Kidney (tissue), 14 donors: Measurements from ENCODE around the gene EIF1AY. TPM values are rescaled to one million over a fixed set of nuclear protein-coding genes. Genes with fewer than 3 reads are reported as not detected.
"Not testable (repeated sequence)": the region's sequence is repeated elsewhere in the genome, so short reads cannot be mapped to it uniquely, and the experiment has no call there.

Source experiments
- DNase-seq, 5 donors: peaks; one replicate each; pipeline ENCODE4 v3.0.0-alpha.2; 2013 to 2020
- FAIRE-seq: peaks from 2 replicates; lab custom pipeline; 2012; peaks lifted over from hg19 to GRCh38; lab: Jason Lieb, UNC
- H3K27ac ChIP-seq, 2 donors: one replicate each; pipeline ENCODE4 v1.7.0; 2013; ENCODE audit warnings: low read depth in 2 of 2, low read length in 2 of 2, inconsistent platforms in 1 of 2
- H3K27me3 ChIP-seq: one replicate; pipeline ENCODE4 v1.7.1; 2013; ENCODE audit warnings: low read length, inconsistent platforms; ENCODE audit not compliant: control insufficient read depth, insufficient read depth
- H3K36me3 ChIP-seq, 3 donors: one replicate each; pipeline versions ENCODE4 v1.7.0 to v1.7.1; 2013; ENCODE audit warnings: low read length in 3 of 3, control low read depth in 1 of 3, inconsistent platforms in 1 of 3; ENCODE audit not compliant: insufficient read depth in 3 of 3, control insufficient read depth in 2 of 3
- H3K4me1 ChIP-seq, 3 donors: one replicate each; pipeline versions ENCODE4 v1.7.0 to v1.7.1; 2013; ENCODE audit warnings: low read length in 3 of 3, inconsistent platforms in 1 of 3, low read depth in 1 of 3; ENCODE audit not compliant: control insufficient read depth in 2 of 3, insufficient read depth in 2 of 3
- H3K4me3 ChIP-seq, 3 donors: one replicate each; pipeline versions ENCODE4 v1.7.0 to v1.8.1; 2013; ENCODE audit warnings: low read length in 3 of 3, control low read depth in 1 of 3, inconsistent platforms in 1 of 3
- H3K9ac ChIP-seq, 3 donors: one replicate each; pipeline versions ENCODE4 v1.7.0 to v1.7.1; 2013; ENCODE audit warnings: low read length in 3 of 3, control low read depth in 1 of 3, inconsistent platforms in 1 of 3
- H3K9me3 ChIP-seq, 3 donors: one replicate each; pipeline versions ENCODE4 v1.7.0 to v1.7.1; 2013; ENCODE audit warnings: low read length in 3 of 3, control low read depth in 1 of 3, inconsistent platforms in 1 of 3; ENCODE audit not compliant: control insufficient read depth in 2 of 3, insufficient read depth in 1 of 3
- intact Hi-C: fragments of 100-400 bp; cut with DNase I; formaldehyde crosslinking; loops from one replicate; pipeline ENCODE4 v1.11.1; 2022
- polyA plus RNA-seq: library from polyadenylated mRNA; stranded (reverse); fragments of 350-450 nt; fragmentation: Illumina TruSeq; extraction: RNeasy Lipid Tissue Mini Kit (QIAGEN cat#74804); gene quantifications from one replicate; pipeline ENCODE4 v1.2.3, GENCODE V29; 2014; ENCODE audit warnings: low read depth, low replicate concordance; ENCODE audit not compliant: insufficient read depth
- total RNA-seq: library from RNA; stranded (reverse); fragmentation: NEBNext Ultra II Directional; extraction: Animal tissue kit (Norgen Biotek cat#: 25700); gene quantifications from one replicate; pipeline ENCODE4 v1.2.1, GENCODE V29; 2021
- TF ChIP-seq, protein P1 (sequence below): IDR thresholded peaks from 3 replicates; pipeline ENCODE4 v1.5.1; 2012; ENCODE audit warnings: mild to moderate bottlenecking, moderate library complexity, borderline replicate concordance; ENCODE audit not compliant: insufficient read depth; ENCODE audit errors: extremely low read depth
- donor health status: control.
- donor health status: control.
- donor health status: control.
- donor health status: control.
- donor health status: control.
- donor health status: DM: yes; HTN: yes; CAD: no.
- donor health status: Normal renal cell carcinoma (clear cell type).

EIF1AY gene
- total and polyA plus RNA-seq, 2 donors from 2014 or later = 71.3 TPM; not detected in 1

DNA sequence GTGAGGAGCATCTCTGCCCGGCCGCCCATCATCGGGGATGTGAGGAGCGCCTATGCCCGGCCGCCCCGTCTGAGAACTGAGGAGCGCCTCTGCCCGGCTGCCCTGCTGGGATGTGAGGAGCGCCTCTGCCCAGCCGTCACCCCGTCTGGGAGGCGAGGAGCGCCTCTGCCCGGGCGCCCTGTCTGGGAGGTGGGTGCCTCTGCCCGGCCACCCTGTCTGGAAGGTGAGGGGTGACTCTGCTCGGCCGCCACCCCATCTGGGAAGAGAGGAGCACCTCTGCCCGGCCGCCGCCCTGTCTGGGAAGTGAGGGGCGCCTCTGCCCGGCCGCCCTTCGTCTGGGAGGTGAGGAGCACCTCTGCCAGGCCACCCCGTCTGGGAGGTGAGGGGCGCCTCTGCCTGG, 23.7 kb upstream of the EIF1AY start:
- H3K27me3 ChIP-seq = no peaks in the 10 kb centered on the region
- no peak for FAIRE-seq
- no peaks in the 10 kb centered on the region for H3K36me3 ChIP-seq
- intact Hi-C loops = no loop called here
- DNase-seq = no peak
- no peak overlapping the region for H3K9ac ChIP-seq
- no peak overlapping the region for H3K27ac ChIP-seq
- no peaks in the 10 kb centered on the region for H3K4me1 ChIP-seq
- H3K4me3 ChIP-seq = no peak overlapping the region
- H3K9me3 ChIP-seq = no peaks in the 10 kb centered on the region
- TF ChIP-seq, protein P1, sequence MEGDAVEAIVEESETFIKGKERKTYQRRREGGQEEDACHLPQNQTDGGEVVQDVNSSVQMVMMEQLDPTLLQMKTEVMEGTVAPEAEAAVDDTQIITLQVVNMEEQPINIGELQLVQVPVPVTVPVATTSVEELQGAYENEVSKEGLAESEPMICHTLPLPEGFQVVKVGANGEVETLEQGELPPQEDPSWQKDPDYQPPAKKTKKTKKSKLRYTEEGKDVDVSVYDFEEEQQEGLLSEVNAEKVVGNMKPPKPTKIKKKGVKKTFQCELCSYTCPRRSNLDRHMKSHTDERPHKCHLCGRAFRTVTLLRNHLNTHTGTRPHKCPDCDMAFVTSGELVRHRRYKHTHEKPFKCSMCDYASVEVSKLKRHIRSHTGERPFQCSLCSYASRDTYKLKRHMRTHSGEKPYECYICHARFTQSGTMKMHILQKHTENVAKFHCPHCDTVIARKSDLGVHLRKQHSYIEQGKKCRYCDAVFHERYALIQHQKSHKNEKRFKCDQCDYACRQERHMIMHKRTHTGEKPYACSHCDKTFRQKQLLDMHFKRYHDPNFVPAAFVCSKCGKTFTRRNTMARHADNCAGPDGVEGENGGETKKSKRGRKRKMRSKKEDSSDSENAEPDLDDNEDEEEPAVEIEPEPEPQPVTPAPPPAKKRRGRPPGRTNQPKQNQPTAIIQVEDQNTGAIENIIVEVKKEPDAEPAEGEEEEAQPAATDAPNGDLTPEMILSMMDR = no peak

DNA sequence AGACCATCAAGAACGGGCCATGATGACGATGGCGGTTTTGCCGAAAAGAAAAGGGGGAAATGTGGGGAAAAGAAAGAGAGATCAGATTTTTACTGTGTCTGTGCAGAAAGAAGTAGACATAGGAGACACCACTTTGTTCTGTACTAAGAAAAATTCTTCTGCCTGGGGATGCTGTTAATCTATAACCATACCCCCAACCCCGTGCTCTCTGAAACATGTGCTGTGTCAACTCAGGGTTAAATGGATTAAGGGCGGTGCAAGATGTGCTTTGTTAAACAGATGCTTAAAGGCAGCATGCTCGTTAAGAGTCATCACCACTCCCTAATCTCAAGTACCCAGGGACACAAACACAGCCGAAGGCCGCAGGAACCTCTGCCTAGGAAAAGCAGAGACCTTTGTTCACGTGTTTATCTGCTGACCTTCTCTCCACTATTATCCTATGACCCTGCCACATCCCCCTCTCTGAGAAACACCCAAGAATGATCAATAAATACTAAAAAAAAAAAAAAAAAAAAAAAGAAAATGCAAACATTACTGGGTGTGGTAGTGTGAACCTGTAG, 22.7 kb upstream of the EIF1AY start:
- H3K9me3 ChIP-seq, intact Hi-C loops, H3K27me3 ChIP-seq, H3K4me3 ChIP-seq, H3K4me1 ChIP-seq, H3K9ac ChIP-seq, H3K36me3 ChIP-seq, H3K27ac ChIP-seq, DNase-seq, FAIRE-seq: not testable (repeated sequence)

DNA sequence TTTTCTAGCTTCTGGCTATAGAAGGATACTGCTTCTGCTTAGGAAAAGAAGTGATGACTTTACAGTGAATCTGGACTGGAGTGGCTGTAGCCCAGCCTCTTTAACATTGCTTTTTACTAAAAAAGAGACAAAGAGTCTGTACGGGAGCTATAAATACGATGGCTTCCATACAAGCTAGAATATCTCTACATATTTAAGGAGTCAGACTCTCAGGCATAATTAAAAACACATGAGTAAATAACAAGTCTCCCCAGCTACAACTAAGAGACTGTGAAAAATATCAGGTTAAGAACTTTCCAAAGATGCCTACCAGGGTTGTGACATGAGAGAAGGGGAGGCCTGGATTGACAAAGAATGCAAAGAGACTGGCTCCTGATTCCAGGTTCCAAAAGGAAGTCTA, 19.8 kb upstream of the EIF1AY start:
- no peak overlapping the region for H3K9ac ChIP-seq
- no peaks in the 10 kb centered on the region for H3K9me3 ChIP-seq
- no peaks in the 10 kb centered on the region for H3K27me3 ChIP-seq
- H3K27ac ChIP-seq = no peak overlapping the region
- H3K36me3 ChIP-seq = no peaks in the 10 kb centered on the region
- intact Hi-C loops = no loop called here
- TF ChIP-seq, protein P1 = no peak
- H3K4me3 ChIP-seq = no peak overlapping the region
- FAIRE-seq (no peak), DNase-seq (no peak)
- H3K4me1 ChIP-seq = peaks cover 0 to 5% (median 0%) of the 10 kb centered on the region in 3 donors

DNA sequence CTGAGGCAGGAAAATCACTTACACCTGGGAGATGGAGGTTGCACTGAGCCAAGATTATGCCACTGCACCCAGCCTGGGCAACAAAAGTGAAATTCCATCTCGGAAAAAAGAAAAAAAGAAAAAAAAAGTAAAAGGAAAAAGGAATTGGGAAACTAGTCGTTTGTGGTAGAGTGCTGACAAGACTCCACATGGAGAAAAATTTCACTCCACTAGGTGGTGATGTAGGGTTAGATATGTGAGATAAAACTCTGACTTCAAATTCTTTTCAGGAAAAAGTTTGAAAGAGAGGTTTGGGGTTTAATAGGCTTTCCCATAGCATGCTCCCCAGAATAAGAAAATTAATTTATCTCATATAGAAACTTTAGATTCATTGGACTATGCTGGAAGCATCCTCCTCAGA, 16.9 kb upstream of the EIF1AY start:
- FAIRE-seq (no peak), DNase-seq (peak in 1 of 5 donors; percentile 63)
- no peak overlapping the region for H3K9ac ChIP-seq
- H3K4me3 ChIP-seq = no peak overlapping the region
- H3K27ac ChIP-seq = no peak overlapping the region
- no peaks in the 10 kb centered on the region for H3K36me3 ChIP-seq
- no peaks in the 10 kb centered on the region for H3K27me3 ChIP-seq
- intact Hi-C loops = no loop called here
- TF ChIP-seq, protein P1 = peak; percentile 20
- H3K4me1 ChIP-seq = peaks cover 0 to 5% (median 0%) of the 10 kb centered on the region in 3 donors
- no peaks in the 10 kb centered on the region for H3K9me3 ChIP-seq
